GM12878 (cell line): ENCODE results near the gene ARL5A. TPM values are rescaled to one million over a fixed set of nuclear protein-coding genes. Genes with fewer than 3 reads are reported as not detected.

Experiments used
- PRDM15 ChIP-seq: fragments of 450-650 bp; formaldehyde crosslinking; IDR thresholded peaks from 2 replicates; pipeline ENCODE4 v1.4.0; 2020; ENCODE audit warnings: mild to moderate bottlenecking, moderate library complexity
- WRNIP1 ChIP-seq: IDR thresholded peaks from 2 replicates; pipeline ENCODE4 v1.6.1; 2011; ENCODE audit warnings: low read depth, low read length, improper control_type of control experiment, borderline replicate concordance
- polyA plus RNA-seq, 11 experiments: library from polyadenylated mRNA; depleted of rRNA in 4 of 11; unstranded in 6 of 11; stranded (reverse) in 5 of 11; fragments of >200 nt; fragmentation: Nextera tagmentation in 4 of 11; fragmentation: Illumina TruSeq in 1 of 11; extraction: Ambion mirVana in 4 of 11; extraction: Trizol in 1 of 11; gene quantifications; 1 replicate in 1 of 11; 2 replicates in 10 of 11; pipeline versions ENCODE4 v1.2.1 to v1.2.3, GENCODE V29; 2011 to 2016; ENCODE audit warnings: inconsistent platforms in 2 of 11, missing spikeins in 2 of 11, low read depth in 1 of 11
- total RNA-seq, 4 experiments: library from RNA; depleted of rRNA in 3 of 4; stranded (reverse); fragments of >200 nt in 3 of 4; fragmentation: Illumina TruSeq in 1 of 4; extraction: Trizol in 1 of 4; gene quantifications; 2 replicates each; pipeline versions ENCODE4 v1.2.1 to v1.2.3, GENCODE V29; 2013 to 2021
- TF ChIP-seq, protein P1 (sequence below): IDR thresholded peaks from 2 replicates; pipeline ENCODE4 v1.6.1; 2012; ENCODE audit warnings: improper control_type of control experiment, low read depth, low read length; ENCODE audit not compliant: insufficient replicate concordance

Gene ARL5A
- total and polyA plus RNA-seq, 10 of the 15 experiments (the other 5 are each of a cell fraction or from before 2014, with no cell fraction given), result 9.4 to 52.9 (median 32.0) TPM

- TF ChIP-seq, protein P1, sequence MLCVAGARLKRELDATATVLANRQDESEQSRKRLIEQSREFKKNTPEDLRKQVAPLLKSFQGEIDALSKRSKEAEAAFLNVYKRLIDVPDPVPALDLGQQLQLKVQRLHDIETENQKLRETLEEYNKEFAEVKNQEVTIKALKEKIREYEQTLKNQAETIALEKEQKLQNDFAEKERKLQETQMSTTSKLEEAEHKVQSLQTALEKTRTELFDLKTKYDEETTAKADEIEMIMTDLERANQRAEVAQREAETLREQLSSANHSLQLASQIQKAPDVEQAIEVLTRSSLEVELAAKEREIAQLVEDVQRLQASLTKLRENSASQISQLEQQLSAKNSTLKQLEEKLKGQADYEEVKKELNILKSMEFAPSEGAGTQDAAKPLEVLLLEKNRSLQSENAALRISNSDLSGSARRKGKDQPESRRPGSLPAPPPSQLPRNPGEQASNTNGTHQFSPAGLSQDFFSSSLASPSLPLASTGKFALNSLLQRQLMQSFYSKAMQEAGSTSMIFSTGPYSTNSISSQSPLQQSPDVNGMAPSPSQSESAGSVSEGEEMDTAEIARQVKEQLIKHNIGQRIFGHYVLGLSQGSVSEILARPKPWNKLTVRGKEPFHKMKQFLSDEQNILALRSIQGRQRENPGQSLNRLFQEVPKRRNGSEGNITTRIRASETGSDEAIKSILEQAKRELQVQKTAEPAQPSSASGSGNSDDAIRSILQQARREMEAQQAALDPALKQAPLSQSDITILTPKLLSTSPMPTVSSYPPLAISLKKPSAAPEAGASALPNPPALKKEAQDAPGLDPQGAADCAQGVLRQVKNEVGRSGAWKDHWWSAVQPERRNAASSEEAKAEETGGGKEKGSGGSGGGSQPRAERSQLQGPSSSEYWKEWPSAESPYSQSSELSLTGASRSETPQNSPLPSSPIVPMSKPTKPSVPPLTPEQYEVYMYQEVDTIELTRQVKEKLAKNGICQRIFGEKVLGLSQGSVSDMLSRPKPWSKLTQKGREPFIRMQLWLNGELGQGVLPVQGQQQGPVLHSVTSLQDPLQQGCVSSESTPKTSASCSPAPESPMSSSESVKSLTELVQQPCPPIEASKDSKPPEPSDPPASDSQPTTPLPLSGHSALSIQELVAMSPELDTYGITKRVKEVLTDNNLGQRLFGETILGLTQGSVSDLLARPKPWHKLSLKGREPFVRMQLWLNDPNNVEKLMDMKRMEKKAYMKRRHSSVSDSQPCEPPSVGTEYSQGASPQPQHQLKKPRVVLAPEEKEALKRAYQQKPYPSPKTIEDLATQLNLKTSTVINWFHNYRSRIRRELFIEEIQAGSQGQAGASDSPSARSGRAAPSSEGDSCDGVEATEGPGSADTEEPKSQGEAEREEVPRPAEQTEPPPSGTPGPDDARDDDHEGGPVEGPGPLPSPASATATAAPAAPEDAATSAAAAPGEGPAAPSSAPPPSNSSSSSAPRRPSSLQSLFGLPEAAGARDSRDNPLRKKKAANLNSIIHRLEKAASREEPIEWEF, result no peak
- TF ChIP-seq PRDM15 (CRISPR knock-in tag) (no peak), WRNIP1 (no peak)
- TF ChIP-seq, all 136 proteins: peak for 19
These were observed 34.5 kb upstream of the ARL5A start (continued) for GRCh38 chr2:151862700-151863099.
